Tongue (tissue), 2 donors: ENCODE results near the gene WDR89. TPM values are rescaled to one million over a fixed set of nuclear protein-coding genes. Genes with fewer than 3 reads are reported as not detected.
A peak's percentile ranks its signal among the peaks of the same experiment; 100 is the strongest.
"Not testable (repeated sequence)": the region's sequence is repeated elsewhere in the genome, so short reads cannot be mapped to it uniquely, and the experiment has no call there.

Experiments used
- DNase-seq: peaks from one replicate; pipeline ENCODE4 v3.0.0-alpha.2; 2015
- total RNA-seq: library from RNA; depleted of rRNA; stranded (reverse); fragments of >200 nt; gene quantifications from one replicate; pipeline ENCODE4 v1.2.3, GENCODE V29; 2014

Gene WDR89, protein sequence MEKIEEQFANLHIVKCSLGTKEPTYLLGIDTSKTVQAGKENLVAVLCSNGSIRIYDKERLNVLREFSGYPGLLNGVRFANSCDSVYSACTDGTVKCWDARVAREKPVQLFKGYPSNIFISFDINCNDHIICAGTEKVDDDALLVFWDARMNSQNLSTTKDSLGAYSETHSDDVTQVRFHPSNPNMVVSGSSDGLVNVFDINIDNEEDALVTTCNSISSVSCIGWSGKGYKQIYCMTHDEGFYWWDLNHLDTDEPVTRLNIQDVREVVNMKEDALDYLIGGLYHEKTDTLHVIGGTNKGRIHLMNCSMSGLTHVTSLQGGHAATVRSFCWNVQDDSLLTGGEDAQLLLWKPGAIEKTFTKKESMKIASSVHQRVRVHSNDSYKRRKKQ
- total RNA-seq = 20.8 TPM

DNA sequence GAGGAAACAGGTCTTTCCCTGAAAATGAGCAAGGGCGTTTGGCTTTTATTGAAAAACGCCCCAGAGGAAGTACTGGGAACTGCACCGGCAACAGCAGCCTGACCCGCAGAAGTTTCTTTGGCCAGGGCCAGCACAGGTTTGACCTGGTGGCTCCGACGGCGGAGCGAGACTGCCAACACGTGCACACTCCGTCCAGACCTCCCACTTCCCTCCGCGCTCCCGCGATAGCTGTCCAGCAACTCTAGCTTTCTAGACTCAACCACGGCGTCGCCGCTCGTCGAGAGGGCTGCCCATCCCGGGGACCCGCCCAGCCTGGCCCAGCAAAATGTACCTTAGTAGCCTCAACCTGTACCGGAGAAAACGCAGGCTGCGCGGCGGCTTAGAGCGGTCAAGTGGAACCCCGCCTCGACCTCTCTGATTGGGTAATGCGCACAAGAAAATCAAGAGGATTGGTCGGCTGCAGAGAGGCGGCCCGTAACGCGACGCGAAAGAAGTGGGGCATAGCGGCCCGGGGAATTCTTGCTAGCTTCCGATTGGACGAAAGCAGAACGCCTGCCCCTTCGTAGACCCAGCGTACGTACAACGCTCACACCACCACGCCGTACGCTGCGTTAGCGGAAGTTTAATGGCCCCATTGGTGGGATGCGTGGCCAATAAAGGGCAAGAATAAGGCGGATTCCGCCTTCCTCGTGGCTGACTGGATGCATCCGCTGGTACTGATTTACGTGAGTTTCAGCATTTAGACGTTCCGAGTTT is at the start of gene WDR89:
Gene WDR89, minus strand, starts transcription at position 399 of the 756 bp plus-strand sequence. CDS start 41,929 bp downstream, outside the sequence.
- peak; percentile 100 for DNase-seq

DNA sequence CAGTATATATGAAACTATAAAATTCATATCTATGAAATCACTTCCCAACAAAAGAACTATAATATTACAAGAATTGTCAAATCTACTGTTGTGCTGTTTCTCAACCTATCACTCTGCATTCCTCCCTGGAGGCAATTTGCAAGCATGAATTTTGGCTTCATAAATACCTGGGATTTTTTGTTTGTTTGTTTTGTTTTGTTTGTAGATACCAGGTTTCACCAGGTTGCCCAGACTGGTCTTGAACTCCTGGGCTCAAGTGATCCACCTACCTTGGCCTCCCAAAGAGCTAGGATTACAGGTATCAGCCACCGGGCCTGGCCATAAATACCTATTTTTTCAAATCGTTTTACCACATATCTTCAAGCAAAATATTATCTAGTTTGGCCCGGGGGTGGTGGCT is 47.5 kb upstream of the WDR89 start:
- no peak for DNase-seq

DNA sequence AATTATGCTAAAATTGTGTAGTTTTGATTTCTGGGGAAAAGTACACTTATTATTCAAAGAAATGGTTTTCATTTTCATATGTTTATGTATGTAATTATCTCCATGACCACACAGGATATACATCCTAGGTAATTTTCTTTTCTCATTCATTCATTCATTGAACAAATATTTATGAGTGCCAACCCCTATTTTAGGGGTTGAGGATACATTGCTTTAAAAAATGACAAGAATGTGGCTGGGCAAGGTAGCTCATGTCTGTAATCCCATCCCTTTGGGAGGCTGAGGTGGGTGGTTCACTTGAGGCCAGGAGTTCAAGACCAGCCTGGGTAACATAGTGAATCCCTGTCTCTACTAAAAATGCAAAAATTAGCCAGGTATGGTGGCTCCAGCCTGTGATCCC is 45.3 kb upstream of the WDR89 start:
- DNase-seq = no peak

DNA sequence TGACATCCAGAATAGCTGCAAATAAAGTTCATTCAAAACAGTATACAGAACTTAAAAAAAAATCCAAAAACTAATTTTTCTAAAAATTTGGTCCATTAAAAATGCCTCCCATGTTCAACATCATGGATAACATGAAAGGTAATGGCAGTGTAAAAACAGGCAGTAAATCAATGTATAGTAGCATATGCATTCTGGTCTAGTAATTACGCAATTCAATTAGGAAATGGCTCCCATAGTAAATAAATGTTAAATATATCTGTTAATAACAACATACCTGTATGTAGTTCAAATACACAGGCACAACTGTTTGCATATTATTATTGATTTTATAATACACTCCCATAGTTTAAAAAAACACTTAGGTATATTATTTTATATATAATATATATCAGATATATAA is 43.7 kb upstream of the WDR89 start:
- no peak for DNase-seq

DNA sequence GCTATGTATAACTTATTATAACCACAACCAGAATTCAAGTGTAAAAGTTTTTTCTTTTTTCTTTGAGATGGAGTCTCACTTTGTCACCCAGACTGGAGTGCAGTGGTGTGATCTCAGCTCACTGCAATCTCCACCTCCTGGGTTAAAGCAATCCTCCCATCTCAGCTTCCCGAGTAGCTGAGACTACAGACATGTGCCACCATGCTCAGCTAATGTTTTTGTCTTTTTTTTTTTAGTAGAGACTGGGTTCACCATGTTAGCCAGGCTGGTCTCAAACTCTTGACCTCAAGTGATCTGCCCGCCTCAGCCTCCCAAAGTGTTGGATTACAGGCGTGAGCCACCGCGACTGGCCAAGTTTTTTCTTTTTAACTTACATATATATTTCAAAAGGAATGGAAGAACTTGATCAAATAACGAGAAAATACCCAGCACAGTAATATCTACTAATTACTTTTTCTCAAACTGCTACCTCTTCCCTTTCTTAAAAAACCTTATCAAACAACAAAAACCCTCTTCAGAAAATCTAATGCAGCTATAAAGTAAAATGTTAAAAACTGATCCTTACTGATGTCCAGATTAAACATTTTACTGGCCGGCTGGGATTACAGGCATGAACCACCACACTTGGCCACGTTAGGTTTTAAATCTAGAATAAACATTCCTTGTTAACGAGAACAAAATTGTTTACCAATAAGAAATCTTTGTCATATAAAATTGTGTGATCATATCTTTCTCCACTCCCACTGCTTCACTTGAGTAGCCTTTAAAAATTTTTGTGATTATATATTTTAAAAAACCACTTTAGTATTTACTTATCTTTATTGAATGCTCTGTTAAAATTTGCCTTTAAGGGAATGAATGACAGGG is 41.3 kb upstream of the WDR89 start:
- no peak for DNase-seq

DNA sequence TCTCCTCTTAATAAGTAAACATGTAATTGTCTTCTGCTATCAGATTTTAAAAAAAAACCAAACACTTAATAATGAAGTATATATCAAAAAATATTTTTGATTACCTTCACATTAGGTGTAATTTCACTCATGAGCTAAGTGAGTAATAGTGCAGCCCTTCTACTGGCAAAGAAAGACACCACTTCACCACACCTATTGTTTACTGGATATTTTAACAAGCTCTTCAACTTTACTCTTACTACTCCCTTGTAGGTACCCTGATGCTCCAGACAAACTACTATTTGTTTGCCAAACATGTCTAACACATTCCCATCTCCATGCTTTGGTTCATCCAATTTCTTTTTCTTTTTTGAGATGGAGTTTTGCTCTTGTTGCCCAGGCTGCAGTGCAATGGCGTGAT is 36.9 kb upstream of the WDR89 start:
- DNase-seq = no peak

DNA sequence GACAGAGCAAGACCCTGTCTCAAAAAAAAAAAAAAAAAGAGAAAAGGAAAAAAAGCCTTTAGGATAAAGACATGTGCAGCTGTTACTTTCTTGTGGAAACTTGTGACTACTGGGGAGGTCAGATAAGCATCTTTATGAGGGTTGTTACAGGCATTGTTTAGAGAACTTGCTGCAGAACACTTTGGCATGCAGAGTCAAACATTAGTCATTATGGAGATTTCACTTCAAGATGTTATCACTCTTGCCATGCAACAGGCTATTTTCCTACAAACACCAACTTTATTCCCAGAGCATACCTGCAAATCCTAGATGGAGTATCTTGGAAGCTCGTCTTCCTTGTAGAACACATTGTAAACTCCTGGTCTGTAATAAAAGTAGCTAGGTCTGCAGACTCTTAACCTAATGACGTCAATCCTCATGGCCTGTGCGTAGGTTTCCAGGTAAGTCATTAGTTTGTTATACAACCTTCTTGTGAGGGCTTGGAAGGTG is 36.3 kb upstream of the WDR89 start:
- no peak for DNase-seq

DNA sequence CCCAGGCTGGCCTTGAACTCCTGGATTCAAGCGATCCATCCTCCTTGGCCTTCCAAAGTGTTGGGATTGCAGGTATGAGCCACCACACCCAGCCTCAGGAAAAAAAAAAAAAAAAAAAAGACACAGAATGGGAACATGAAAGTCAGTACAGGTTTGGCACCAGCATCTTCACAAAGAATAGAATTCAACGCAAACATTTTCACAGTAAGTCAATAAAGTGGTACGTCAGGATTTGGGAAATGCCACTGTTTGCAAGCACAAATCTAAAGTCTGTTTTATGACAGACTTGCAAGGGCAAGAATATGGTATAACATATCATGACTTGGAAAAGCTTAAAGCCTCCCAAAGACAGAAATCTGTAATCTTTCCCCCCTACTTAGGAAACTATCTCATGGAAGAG is 34.9 kb upstream of the WDR89 start:
- no peak for DNase-seq

DNA sequence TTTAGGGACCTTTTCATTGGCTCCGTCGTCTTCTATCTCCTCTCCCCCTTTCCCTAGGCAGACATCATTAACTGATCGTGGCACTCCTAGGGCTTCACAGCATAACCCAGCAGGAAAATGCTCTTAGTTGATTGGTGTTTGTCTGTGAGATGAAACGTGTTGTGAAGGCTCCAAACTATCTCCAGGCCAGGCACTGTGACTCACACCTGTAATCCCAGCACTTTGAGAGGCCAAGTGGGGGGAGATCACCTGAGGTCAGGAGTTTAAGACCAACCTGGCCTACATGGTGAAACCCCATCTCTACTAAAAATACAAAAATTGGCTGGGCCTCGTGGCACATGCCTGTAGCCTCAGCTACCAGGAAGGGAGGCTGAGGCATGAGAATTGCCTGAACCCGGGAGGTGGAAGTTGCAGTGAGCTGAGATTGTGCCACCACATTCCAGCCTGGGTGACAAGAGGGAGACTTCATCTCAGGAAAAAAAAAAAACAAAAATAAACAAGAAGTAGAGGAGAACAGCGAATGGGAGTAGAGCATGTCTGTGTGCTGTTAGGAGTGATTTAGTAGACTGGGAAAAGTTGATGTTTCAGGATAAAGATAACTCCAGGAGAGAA is 32.3 kb upstream of the WDR89 start:
- no peak for DNase-seq

DNA sequence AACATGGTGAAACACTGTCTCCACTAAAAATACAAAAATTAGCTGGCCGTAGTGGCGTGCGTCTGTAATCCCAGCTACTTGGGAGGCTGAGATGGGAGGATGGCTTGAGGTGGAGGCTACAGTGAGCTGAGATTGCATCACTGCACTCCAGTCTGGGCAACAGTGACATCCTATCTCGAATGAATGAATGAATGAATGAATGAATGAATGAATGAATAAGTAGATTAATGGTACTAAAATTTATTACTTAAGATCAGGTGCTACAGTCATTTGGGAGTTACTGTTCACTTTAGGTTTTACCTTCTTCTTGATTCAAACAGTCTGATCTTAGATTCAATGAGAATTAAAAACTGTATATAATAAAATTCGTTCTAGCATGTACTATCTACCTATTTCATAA is 31.6 kb upstream of the WDR89 start:
- DNase-seq = no peak

DNA sequence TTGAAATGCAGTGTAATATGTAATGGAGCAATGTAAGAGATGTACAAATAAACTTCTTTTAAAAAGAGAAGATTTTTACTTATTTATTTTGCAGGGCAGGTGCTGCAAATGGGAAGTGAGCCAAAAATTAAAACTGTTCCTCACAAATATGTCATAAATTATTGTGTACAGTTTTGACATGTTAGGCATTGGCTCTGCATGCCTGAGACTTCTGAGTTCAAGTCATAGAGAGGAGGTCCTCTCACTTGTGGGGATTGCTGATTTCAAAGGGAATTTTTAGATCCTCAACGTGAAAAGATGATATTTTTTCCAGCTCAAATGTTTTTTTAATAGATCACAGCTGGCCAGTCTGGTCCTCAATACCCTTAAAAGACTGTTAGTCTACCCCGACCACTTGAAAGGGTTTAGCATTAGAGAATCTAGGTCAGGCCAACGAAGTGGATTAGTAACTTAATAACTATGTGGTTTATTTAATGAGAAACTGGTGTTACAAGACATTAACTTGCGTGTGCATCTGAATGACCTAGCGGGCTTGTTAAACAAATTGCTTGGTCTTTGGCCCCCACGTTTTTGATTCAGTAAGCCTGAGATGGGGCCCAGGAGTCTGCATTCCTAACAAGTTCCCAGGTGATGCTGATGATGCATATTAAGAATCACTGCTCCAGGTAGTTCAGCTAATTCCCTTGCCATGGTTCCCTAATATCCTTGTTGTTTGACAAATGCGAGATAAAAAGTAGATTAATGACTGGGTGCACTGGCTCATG is 30.9 kb upstream of the WDR89 start:
- peak; percentile 35 for DNase-seq

DNA sequence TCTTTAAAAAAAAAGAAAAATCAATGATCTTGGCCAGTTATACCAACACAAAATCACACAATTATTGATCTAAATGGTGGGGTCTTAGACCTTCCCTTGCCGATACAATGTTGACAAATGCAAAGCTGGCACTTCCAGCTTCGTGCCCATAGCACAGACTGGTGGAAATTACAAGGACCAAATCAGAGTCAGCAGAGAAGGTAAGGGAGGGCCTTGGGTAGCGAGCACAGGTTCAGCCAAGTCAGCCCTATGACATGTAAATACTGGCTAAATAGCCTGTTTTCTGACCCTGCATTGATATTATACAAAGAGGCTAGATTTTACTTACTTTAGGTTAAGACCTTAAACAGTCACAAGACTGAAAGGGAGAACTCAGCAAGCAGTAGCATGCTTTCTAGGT is 30.3 kb upstream of the WDR89 start:
- no peak for DNase-seq

DNA sequence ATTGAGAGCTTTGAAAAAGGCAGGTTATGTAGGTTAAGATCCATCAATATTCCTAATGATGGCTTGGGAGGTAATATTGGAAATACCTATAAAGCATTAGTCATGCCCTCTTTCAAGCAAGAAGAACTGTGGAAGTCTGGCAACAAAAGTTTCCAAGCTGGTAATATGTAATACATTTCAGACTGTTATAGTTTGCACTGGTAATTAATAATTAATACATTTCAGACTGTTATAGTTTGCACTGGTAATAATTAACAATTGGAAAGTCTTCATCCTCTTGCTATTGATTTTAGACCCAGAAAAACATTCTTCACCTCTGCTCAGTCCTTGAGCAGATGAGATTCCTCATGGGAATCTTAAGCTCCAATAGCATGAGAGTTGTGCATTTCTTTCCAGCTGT is 29.0 kb upstream of the WDR89 start:
- no peak for DNase-seq

DNA sequence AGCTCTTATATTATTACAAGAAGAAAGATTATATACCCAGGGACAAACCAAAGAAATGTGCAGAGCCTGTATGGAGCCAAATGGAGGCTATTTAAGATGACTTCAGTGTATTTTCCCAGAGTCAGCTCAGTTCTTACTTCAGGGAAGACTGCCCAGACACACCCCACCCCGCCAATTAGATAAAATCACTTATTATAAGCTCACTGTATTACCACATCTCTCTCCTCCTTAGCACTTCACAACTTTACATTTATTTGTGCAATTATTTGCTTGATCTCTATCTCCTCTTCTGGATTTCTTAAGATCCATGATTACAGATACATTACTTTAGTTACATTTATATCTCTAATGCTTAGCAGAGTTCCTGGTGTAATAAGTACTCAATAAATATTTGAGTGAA is 24.7 kb upstream of the WDR89 start:
- DNase-seq = no peak

DNA sequence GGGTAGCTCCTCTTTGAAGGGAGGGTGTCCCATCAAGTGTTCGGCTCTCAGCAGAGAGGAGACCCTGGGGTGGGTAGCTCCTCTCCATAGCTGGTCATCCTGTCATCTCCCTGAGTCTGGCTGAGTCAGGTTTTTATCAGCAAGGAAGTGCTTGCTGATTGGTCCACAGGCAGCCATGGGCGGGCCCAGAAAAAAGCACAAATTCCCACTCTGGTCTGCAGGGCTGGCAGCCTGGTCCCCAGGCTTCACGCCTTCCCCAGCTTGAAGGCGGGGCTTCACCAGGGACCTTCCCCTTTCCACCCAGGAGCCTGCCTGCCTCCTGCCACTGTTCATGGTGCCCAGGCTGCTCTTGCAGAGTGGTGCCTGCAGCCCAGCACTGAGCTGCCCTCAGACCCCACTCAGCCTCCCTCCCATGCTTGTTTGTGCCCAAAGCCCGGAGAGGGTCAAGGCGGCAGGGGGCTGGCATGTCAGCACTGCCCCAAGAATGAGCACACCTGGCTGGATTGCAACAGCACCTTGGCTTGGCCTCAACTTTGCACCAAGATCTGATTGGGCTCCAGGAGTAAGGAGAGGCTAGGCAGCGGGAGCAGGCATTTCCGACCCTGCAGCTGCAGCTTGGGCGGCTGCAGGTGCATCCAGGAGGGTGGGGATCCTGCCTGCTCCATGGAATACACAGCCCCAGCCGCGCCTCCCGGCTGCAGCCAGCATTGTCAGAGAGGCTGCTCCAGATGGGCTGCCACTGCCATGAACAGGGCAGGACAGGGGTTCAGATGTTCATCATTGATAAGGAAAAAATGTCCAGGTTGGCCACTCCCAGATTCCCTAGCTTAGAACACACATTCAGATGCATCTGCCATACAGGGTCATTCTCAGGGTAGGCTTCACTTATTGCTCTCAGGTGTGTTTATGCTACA is 22.0 kb upstream of the WDR89 start:
- DNase-seq = no peak

DNA sequence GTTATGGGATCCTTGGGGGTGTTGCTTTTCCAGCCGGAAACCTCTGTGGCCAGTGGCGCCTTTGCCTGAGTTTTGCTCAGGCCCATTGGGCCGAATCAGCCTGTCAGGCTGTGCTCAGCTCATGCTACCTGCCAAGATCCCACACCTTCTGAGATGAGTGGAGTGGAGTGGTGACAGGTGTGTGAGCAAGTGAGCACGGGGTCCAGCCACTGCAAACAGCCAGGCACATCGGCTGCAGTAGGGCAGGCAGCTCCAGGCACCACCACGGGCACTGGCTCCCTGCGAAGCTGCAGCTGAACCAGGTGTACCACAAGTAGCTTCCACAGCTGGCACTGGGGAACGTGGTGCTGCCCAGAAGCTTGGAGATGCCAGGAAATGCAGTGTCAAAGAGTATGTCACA is 21.1 kb upstream of the WDR89 start:
- DNase-seq = no peak

DNA sequence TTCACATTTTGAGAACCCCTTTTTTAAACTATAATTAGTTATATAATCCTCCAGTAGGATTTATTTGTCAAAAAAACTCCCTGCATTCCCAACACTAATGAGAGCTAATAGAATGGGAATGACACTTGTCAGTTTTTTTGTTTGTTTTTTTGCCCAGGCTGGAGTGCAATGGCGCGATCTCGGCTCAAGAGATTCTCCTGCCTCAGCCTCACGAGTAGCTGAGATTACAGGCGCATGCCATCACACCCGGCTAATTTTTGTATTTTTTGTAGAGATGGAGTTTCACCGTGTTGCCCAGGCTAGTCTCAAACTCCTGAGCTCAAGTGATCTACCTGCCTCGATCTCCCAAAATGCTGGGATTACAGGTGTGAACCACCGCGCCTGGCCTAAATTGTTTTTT is 20.2 kb upstream of the WDR89 start:
- not testable (repeated sequence) for DNase-seq

DNA sequence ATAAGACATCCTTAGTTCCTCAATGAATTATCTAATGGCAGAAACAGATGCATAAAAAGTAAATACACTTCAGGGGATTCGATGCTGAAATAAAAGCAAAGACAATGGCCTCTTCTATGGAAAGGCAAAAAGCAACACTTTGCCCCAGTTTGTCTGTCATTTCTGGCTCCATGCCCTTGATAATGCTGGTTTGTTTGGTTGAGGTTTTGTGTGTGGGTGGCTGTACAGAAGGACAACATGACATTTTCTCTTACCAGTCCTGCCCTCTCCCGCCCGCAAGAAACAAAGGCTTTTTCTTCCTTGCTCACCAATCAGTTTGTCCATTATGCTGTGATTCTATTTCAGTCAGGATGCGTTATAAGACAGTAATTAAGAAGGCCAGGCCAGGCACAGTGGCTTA is 18.1 kb upstream of the WDR89 start:
- DNase-seq = no peak

DNA sequence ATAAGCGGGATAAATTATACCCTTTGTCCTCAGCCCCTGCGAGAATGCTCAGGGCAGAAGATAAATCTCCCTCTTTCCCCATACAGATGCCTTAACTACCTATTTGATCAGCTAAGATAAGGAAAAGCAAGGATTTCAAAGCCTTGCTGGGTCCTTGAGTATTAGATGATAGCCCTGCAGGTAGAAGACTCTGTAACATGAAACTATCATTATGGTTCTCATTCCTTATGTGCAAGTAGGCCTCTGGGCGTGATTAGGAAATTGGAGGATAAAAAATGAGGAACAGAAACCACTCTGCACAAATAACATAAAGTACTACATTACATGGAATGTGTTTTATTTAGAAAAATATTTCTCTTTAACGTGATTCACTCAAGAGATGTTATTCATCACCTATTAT is 14.5 kb upstream of the WDR89 start:
- DNase-seq = no peak

DNA sequence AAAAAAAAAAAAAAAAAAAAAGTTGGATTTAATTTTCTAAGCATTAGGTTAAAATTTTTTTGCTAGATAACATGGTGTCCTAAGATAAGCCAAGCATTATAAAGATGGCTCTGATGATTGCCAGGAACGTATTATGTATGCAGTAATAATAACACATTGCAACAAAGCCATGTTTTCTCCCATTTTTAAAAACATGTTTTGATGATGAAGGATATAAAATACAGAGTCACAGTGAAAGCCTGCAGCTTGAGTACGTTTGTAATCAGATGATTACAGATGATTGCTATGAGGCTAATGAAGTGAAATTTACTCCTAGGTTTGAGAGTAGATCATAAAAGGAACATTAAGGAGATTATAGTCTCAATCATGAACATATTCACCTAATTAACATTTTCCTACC is 13.3 kb upstream of the WDR89 start:
- DNase-seq = no peak
